H1 (cell line): Measurements from ENCODE around the gene DAZAP1. TPM values are rescaled to one million over a fixed set of nuclear protein-coding genes. Genes with fewer than 3 reads are reported as not detected.

Experiments
- BACH1 ChIP-seq: IDR thresholded peaks from 2 replicates; pipeline ENCODE4 v1.6.1; 2012; ENCODE audit warnings: low read length, improper control_type of control experiment
- CBX5 ChIP-seq: fragments of 300-800, 300-1000 bp; sonication (generic); IDR thresholded peaks from 2 replicates; pipeline ENCODE4 v1.7.1; 2016; ENCODE audit warnings: antibody characterized with exemption, low read length, low read depth
- CBX8 ChIP-seq: fragments of 300-800, 300-1000 bp; sonication (generic); IDR thresholded peaks from 2 replicates; pipeline ENCODE4 v1.7.1; 2016; ENCODE audit warnings: low read depth, low read length, borderline replicate concordance
- EZH2 ChIP-seq: fragments of 200-600 bp; sonication (generic); IDR thresholded peaks from 2 replicates; pipeline ENCODE4 v1.7.1; 2012; ENCODE audit warnings: low read depth, mild to moderate bottlenecking, moderate library complexity, low read length, inconsistent platforms; ENCODE audit not compliant: severe bottlenecking
- JUND ChIP-seq: IDR thresholded peaks from 2 replicates; pipeline ENCODE4 v1.6.1; 2011; ENCODE audit warnings: mild to moderate bottlenecking, improper control_type of control experiment, low read length
- KDM4A ChIP-seq: IDR thresholded peaks from one replicate; pipeline ENCODE4 v1.7.1; 2012; ENCODE audit warnings: low read depth, mild to moderate bottlenecking, moderate library complexity, low read length, inconsistent platforms; ENCODE audit not compliant: severe bottlenecking
- MAX ChIP-seq: IDR thresholded peaks from 2 replicates; pipeline ENCODE4 v1.6.1; 2012; ENCODE audit warnings: inconsistent platforms
- SIRT6 ChIP-seq: IDR thresholded peaks from one replicate; pipeline ENCODE4 v1.7.1; 2012; ENCODE audit warnings: low read length, inconsistent platforms
- SUZ12 ChIP-seq: fragments of 200-600 bp; sonication (generic); IDR thresholded peaks from 2 replicates; pipeline ENCODE4 v1.6.1; 2012; ENCODE audit warnings: mild to moderate bottlenecking, inconsistent platforms, low read length, moderate library complexity, mixed read lengths
- polyA plus RNA-seq, 7 experiments: library from polyadenylated mRNA; depleted of rRNA in 3 of 7; stranded (reverse) in 5 of 7; unstranded in 2 of 7; fragments of >200 nt in 5 of 7; fragments of 200-250 nt in 2 of 7; gene quantifications; 1 replicate in 5 of 7; 2 replicates in 1 of 7; 4 replicates in 1 of 7; pipeline versions ENCODE4 v1.2.1 to v1.2.3, GENCODE V29; 2011 to 2013; ENCODE audit warnings: missing spikeins in 2 of 7, mixed read lengths in 2 of 7
- total RNA-seq: library from RNA; stranded (reverse); fragmentation: NEBNext Ultra II Directional; extraction: Animal tissue kit (Norgen Biotek cat#: 25700); gene quantifications from 2 replicates; pipeline ENCODE4 v1.2.1, GENCODE V29; 2021
- TF ChIP-seq, protein P1 (sequence below), 3 experiments: IDR thresholded peaks; 1 replicate in 2 of 3; 2 replicates in 1 of 3; pipeline versions ENCODE4 v1.5.1 to v1.6.1; 2011; ENCODE audit warnings: low read length in 3 of 3, mild to moderate bottlenecking in 3 of 3, inconsistent platforms in 2 of 3, low read depth in 1 of 3, moderate library complexity in 1 of 3; ENCODE audit not compliant: insufficient read depth in 1 of 3; ENCODE audit errors: control extremely low read depth in 1 of 3

The DAZAP1 gene
- total and polyA plus RNA-seq, 2 of the 8 experiments (the other 6 are each of a cell fraction or from before 2014, with no cell fraction given), result 79.6 to 341 TPM

- TF ChIP-seq, protein P1, sequence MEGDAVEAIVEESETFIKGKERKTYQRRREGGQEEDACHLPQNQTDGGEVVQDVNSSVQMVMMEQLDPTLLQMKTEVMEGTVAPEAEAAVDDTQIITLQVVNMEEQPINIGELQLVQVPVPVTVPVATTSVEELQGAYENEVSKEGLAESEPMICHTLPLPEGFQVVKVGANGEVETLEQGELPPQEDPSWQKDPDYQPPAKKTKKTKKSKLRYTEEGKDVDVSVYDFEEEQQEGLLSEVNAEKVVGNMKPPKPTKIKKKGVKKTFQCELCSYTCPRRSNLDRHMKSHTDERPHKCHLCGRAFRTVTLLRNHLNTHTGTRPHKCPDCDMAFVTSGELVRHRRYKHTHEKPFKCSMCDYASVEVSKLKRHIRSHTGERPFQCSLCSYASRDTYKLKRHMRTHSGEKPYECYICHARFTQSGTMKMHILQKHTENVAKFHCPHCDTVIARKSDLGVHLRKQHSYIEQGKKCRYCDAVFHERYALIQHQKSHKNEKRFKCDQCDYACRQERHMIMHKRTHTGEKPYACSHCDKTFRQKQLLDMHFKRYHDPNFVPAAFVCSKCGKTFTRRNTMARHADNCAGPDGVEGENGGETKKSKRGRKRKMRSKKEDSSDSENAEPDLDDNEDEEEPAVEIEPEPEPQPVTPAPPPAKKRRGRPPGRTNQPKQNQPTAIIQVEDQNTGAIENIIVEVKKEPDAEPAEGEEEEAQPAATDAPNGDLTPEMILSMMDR (IDR thresholded peaks at IDR 0.05; ENCODE audit: control extremely low read depth in 1 of 3, insufficient read depth in 1 of 3, low read depth in 1 of 3, low read length in 3 of 3), result no peak
- TF ChIP-seq EZH2 (no peak), CBX5 (no peak), BACH1 (no peak), JUND (no peak), KDM4A (peak; percentile 29), CBX8 (no peak), SUZ12 (no peak), MAX (peak; percentile 67), SIRT6 (no peak)
These were observed 48.1 kb downstream of the DAZAP1 start (continued) for GRCh38 chr19:1455336-1456120.
